Kidney epithelial cell (primary cell): Measurements from ENCODE around the gene FGB. TPM values are rescaled to one million over a fixed set of nuclear protein-coding genes. Genes with fewer than 3 reads are reported as not detected.
A peak's percentile ranks its signal among the peaks of the same experiment; 100 is the strongest.

Source experiments
- DNase-seq: peaks from one replicate; pipeline ENCODE4 v3.0.0-alpha.2; 2010; ENCODE audit warnings: low read depth
- H3K27me3 ChIP-seq: 2 replicates; pipeline ENCODE4 v1.6.0; 2011; ENCODE audit warnings: low read length; ENCODE audit not compliant: control insufficient read depth, insufficient read depth
- H3K36me3 ChIP-seq: 2 replicates; pipeline ENCODE4 v1.5.1; 2011; ENCODE audit warnings: low read length; ENCODE audit not compliant: control insufficient read depth, insufficient read depth
- H3K4me3 ChIP-seq: 2 replicates; pipeline ENCODE4 v1.5.1; 2011; ENCODE audit warnings: low read depth, mild to moderate bottlenecking, control low read depth, low read length
- total RNA-seq: library from RNA; depleted of rRNA; stranded (reverse); fragments of >200 nt; gene quantifications from 2 replicates; pipeline ENCODE4 v1.2.3, GENCODE V29; 2015
- TF ChIP-seq, protein P1 (sequence below): IDR thresholded peaks from 2 replicates; pipeline ENCODE4 v1.5.1; 2011; ENCODE audit warnings: mild to moderate bottlenecking, moderate library complexity, low read length, control low read depth, inconsistent platforms; ENCODE audit not compliant: insufficient read depth, poor library complexity, severe bottlenecking

Gene FGB
- total RNA-seq, 1 donor from 2014 or later, result 3.7 TPM

GRCh38 chr4:154585369-154586018 lies 22.7 kb downstream of the FGB start:
- TF ChIP-seq, protein P1, sequence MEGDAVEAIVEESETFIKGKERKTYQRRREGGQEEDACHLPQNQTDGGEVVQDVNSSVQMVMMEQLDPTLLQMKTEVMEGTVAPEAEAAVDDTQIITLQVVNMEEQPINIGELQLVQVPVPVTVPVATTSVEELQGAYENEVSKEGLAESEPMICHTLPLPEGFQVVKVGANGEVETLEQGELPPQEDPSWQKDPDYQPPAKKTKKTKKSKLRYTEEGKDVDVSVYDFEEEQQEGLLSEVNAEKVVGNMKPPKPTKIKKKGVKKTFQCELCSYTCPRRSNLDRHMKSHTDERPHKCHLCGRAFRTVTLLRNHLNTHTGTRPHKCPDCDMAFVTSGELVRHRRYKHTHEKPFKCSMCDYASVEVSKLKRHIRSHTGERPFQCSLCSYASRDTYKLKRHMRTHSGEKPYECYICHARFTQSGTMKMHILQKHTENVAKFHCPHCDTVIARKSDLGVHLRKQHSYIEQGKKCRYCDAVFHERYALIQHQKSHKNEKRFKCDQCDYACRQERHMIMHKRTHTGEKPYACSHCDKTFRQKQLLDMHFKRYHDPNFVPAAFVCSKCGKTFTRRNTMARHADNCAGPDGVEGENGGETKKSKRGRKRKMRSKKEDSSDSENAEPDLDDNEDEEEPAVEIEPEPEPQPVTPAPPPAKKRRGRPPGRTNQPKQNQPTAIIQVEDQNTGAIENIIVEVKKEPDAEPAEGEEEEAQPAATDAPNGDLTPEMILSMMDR, result no peak
- Histone ChIP-seq H3K27me3 (no peaks in the 10 kb centered on the region), H3K36me3 (no peaks in the 10 kb centered on the region), H3K4me3 (no peak overlapping the region)
- no peak for DNase-seq

GRCh38 chr4:154586296-154587033 lies 23.7 kb downstream of the FGB start:
- Histone ChIP-seq H3K27me3 (no peaks in the 10 kb centered on the region), H3K4me3 (no peak overlapping the region), H3K36me3 (no peaks in the 10 kb centered on the region)
- TF ChIP-seq, protein P1, result no peak
- DNase-seq, result no peak

DNA sequence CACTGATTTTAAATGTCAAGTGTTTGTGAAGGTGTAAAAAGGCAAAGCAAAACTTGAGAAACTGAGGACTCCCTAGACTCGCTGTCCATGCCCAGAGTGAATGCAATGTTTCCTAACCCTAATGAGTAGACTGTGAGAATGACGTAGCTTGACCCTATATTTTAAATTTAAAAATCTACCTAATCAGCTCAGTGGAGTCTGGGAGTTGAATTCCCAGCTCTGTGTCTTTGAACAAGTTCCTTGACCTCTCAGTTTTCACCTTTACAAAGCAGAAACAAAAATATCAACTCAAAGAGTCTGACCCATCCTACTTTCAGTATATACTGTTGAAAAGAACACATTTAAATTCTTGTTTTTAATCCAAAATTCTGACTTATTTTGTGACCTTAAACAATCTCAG lies 25.4 kb downstream of the FGB start:
- DNase-seq, result no peak
- no peak overlapping the region for H3K4me3 ChIP-seq
- H3K36me3 ChIP-seq, result no peaks in the 10 kb centered on the region
- H3K27me3 ChIP-seq, result no peaks in the 10 kb centered on the region
- TF ChIP-seq, protein P1, result no peak

DNA sequence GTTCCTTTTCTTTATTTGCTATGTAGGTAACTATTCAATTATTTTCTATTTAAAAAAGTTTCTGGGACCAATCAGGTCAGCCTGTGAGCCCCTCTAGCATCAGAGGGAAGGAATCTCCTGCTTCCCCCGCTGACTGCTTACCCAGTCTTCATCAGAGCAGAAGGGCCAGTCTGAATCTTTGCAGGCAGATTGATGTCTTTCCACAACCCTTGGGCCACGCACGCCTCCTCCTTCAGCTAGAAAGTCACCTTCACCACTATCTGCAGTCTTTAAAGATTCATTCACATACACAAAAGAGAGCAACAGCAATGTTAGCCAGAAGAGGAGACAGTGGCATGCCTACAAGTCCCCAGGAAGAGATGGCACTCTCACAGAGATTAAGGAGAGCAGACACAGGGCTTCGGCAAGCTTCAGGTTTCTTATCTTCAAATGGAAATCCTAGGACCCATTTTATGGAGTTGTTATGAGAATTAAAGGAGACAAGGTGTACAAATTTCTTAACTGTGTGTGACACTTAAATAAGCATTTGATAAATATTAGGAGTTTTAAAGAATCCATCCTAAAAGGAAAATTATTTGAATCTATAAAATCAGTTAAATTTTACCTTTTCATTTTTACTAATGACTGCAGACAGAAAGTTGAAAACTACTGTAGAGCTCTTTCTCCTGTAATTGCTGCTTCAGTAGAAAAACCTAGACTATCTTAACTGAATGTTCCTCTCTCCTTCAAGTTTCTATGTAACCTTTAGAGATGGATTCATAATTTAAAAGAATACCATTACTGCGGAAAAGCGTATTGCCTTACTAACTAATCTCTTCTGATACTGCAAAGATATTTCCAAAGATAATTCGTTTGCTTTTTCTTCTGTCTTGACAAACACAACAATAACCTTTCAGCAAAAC lies 26.7 kb downstream of the FGB start:
- TF ChIP-seq, protein P1, result no peak
- no peaks in the 10 kb centered on the region for H3K27me3 ChIP-seq
- no peaks in the 10 kb centered on the region for H3K36me3 ChIP-seq
- no peak overlapping the region for H3K4me3 ChIP-seq
- no peak for DNase-seq

- DNase-seq, result peak; percentile 29
- no peaks in the 10 kb centered on the region for H3K27me3 ChIP-seq
- no peak within 1 kb of the TSS for H3K4me3 ChIP-seq
- TF ChIP-seq, protein P1, result no peak
- H3K36me3 ChIP-seq, result no peaks in the 10 kb centered on the region
These were observed 27.7 kb downstream of the FGB start, which contains the start of gene FGA for GRCh38 chr4:154590329-154591006. Gene FGA (minus strand): TSS chr4:154590742. CDS start chr4:154590687, 55 bp downstream.
